Endothelial cell of umbilical vein (primary cell): ENCODE measurements around the gene KCNK2.

Source experiments
- CTCF ChIP-seq, 2 donors: IDR thresholded peaks; 1 replicate in 1 of 2; 2 replicates in 1 of 2; pipeline ENCODE4 v1.5.1; 2011; ENCODE audit warnings: low read length in 2 of 2, mild to moderate bottlenecking in 2 of 2, moderate library complexity in 2 of 2, control low read depth in 1 of 2, inconsistent platforms in 1 of 2, low read depth in 1 of 2; ENCODE audit not compliant: insufficient read depth in 1 of 2; ENCODE audit errors: extremely low read depth in 1 of 2
- TF ChIP-seq, protein P1 (sequence below): IDR thresholded peaks from 2 replicates; pipeline ENCODE4 v1.6.1; 2011; ENCODE audit not compliant: insufficient read depth, insufficient read length

DNA sequence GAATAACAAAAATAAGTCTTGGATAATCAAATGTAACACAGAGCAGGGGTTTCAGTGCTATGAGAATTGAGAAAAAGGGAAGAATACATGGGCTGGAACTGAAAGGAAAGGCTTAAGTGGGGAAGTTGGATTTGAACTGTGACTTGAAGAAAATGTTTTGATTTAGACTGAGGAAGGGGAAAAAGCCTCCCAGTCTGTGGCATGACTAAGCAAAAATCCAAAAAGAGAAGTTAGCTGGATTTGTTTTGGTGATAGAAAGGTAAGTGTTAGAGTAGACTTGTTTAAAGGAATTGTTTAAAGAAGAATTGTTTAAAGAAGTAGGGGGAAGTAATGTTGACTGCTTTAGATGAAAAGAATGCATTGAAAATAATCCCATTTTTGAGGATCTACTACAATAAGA is 46.0 kb downstream of the KCNK2 start:
- no peak for TF ChIP-seq CTCF (IDR thresholded peaks at IDR 0.05; ENCODE audit: extremely low read depth in 1 of 2, insufficient read depth in 1 of 2, low read depth in 1 of 2, low read length in 2 of 2)
- TF ChIP-seq, protein P1, sequence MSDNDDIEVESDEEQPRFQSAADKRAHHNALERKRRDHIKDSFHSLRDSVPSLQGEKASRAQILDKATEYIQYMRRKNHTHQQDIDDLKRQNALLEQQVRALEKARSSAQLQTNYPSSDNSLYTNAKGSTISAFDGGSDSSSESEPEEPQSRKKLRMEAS = no peak
